Liver (tissue), 9 donors: Measurements from ENCODE around the gene GALNT1. TPM values are rescaled to one million over a fixed set of nuclear protein-coding genes. Genes with fewer than 3 reads are reported as not detected.

Experiments
- DNase-seq: peaks from one replicate; pipeline ENCODE4 v3.0.0-alpha.2; 2017; ENCODE audit warnings: low spot score
- H3K27ac ChIP-seq, 2 donors: one replicate each; pipeline ENCODE4 v1.7.0; 2013; ENCODE audit warnings: inconsistent platforms in 2 of 2, low read length in 2 of 2, control low read depth in 1 of 2, low read depth in 1 of 2, mild to moderate bottlenecking in 1 of 2
- H3K27me3 ChIP-seq, 4 donors: one replicate each; pipeline versions ENCODE4 v1.6.1 to v1.7.0; 2013; ENCODE audit warnings: low read length in 3 of 4, inconsistent platforms in 1 of 4, mild to moderate bottlenecking in 1 of 4, moderate library complexity in 1 of 4; ENCODE audit not compliant: control insufficient read depth in 4 of 4, insufficient read depth in 4 of 4
- H3K36me3 ChIP-seq, 4 donors: one replicate each; pipeline versions ENCODE4 v1.6.1 to v1.7.0; 2013; ENCODE audit warnings: low read length in 3 of 4, mild to moderate bottlenecking in 3 of 4, low read depth in 1 of 4, moderate library complexity in 1 of 4; ENCODE audit not compliant: control insufficient read depth in 4 of 4, insufficient read depth in 3 of 4
- H3K4me1 ChIP-seq, 4 donors: one replicate each; pipeline versions ENCODE4 v1.6.1 to v1.7.0; 2013; ENCODE audit warnings: low read length in 3 of 4, mild to moderate bottlenecking in 3 of 4, moderate library complexity in 1 of 4; ENCODE audit not compliant: control insufficient read depth in 4 of 4, insufficient read depth in 4 of 4
- H3K4me3 ChIP-seq, 3 donors: one replicate each; pipeline versions ENCODE4 v1.6.1 to v1.7.0; 2013; ENCODE audit warnings: low read length in 3 of 3, control low read depth in 1 of 3, low read depth in 1 of 3, mild to moderate bottlenecking in 1 of 3
- H3K9ac ChIP-seq, 2 donors: one replicate each; pipeline ENCODE4 v1.7.0; 2013; ENCODE audit warnings: low read length in 2 of 2, mild to moderate bottlenecking in 2 of 2, moderate library complexity in 2 of 2, control low read depth in 1 of 2, low read depth in 1 of 2
- H3K9me3 ChIP-seq, 4 donors: one replicate each; pipeline versions ENCODE4 v1.6.1 to v1.7.0; 2013; ENCODE audit warnings: low read length in 3 of 4; ENCODE audit not compliant: control insufficient read depth in 4 of 4
- EGR1 ChIP-seq, 2 donors: IDR thresholded peaks; 2 replicates each; pipeline ENCODE4 v1.6.1; 2016 to 2018; ENCODE audit warnings: antibody characterized with exemption in 2 of 2, low read depth in 2 of 2
- FOXA1 ChIP-seq: IDR thresholded peaks from 2 replicates; pipeline ENCODE4 v1.6.1; 2016; ENCODE audit warnings: antibody characterized with exemption
- FOXA2 ChIP-seq: IDR thresholded peaks from 2 replicates; pipeline ENCODE4 v1.6.1; 2016; ENCODE audit warnings: antibody characterized with exemption
- GABPA ChIP-seq, 2 donors: IDR thresholded peaks in 1 of 2; conservative IDR thresholded peaks in 1 of 2; 2 replicates each; pipeline ENCODE4 v1.6.1; 2016; ENCODE audit warnings: antibody characterized with exemption in 2 of 2, mild to moderate bottlenecking in 1 of 2, moderate library complexity in 1 of 2
- HNF4A ChIP-seq, 2 donors: conservative IDR thresholded peaks; 2 replicates each; pipeline ENCODE4 v1.6.1; 2016; ENCODE audit warnings: antibody characterized with exemption in 2 of 2, mild to moderate bottlenecking in 2 of 2
- NR2F2 ChIP-seq: IDR thresholded peaks from 2 replicates; pipeline ENCODE4 v1.6.1; 2016; ENCODE audit warnings: antibody characterized with exemption
- RAD21 ChIP-seq, 2 donors: IDR thresholded peaks; 2 replicates each; pipeline ENCODE4 v1.6.1; 2016; ENCODE audit warnings: antibody characterized with exemption in 2 of 2, mild to moderate bottlenecking in 2 of 2
- SP1 ChIP-seq: IDR thresholded peaks from 2 replicates; pipeline ENCODE4 v1.6.1; 2018; ENCODE audit warnings: antibody characterized with exemption, mild to moderate bottlenecking
- YY1 ChIP-seq: IDR thresholded peaks from 2 replicates; pipeline ENCODE4 v1.6.1; 2016; ENCODE audit warnings: antibody characterized with exemption, mild to moderate bottlenecking
- WGBS: extraction: QIAGEN DNeasy Blood & Tissue Kit; methylation state at CpG from one replicate; pipeline ENCODE4 v1.1.7; 2013; 5-methylcytosine and 5-hydroxymethylcytosine counted together
- polyA plus RNA-seq, 2 donors: library from polyadenylated mRNA; stranded (reverse) in 1 of 2; unstranded in 1 of 2; fragments of 200-250 nt in 1 of 2; fragments of >200 nt in 1 of 2; fragmentation: Nextera tagmentation in 1 of 2; extraction: Ambion mirVana in 1 of 2; gene quantifications; one replicate each; pipeline versions ENCODE4 v1.2.1 to v1.2.3, GENCODE V29; 2013 to 2015
- total RNA-seq, 2 donors: library from RNA; depleted of rRNA; stranded (reverse); fragments of >200 nt; gene quantifications; one replicate each; pipeline ENCODE4 v1.2.3, GENCODE V29; 2014
- TF ChIP-seq, protein P1 (sequence below): IDR thresholded peaks from 2 replicates; pipeline ENCODE4 v1.6.1; 2016; ENCODE audit warnings: antibody characterized with exemption
- TF ChIP-seq, protein P2 (sequence below): IDR thresholded peaks from 2 replicates; pipeline ENCODE4 v1.6.1; 2016; ENCODE audit warnings: antibody characterized with exemption
- TF ChIP-seq, protein P3 (sequence below): fragments of 150-350 bp; IDR thresholded peaks from 2 replicates; pipeline ENCODE4 v1.5.1; 2017; ENCODE audit warnings: improper control_type of control experiment, low read depth, low read length; ENCODE audit not compliant: missing input control
- TF ChIP-seq, protein P4 (sequence below): IDR thresholded peaks from 2 replicates; pipeline ENCODE4 v1.6.1; 2016; ENCODE audit warnings: antibody characterized with exemption, mild to moderate bottlenecking
- donor health status: healthy.
- donor health status: healthy.
- donor health status: healthy.
- donor health status: healthy.
- donor health status: healthy.

GALNT1 gene
- total and polyA plus RNA-seq, 4 donors = 13.9 to 42.2 (median 26.5) TPM

GRCh38 chr18:35619941-35620340 lies 38.4 kb downstream of the GALNT1 start:
- Histone ChIP-seq H3K27me3 (no peaks in the 10 kb centered on the region), H3K4me1 (no peaks in the 10 kb centered on the region), H3K36me3 (no peaks in the 10 kb centered on the region), H3K4me3 (no peak overlapping the region), H3K9ac (no peak overlapping the region), H3K9me3 (no peaks in the 10 kb centered on the region), H3K27ac (no peak overlapping the region)
- no peak for DNase-seq
- WGBS = 68% methylated on average over 4 of the region's 4 CpGs
- TF ChIP-seq, protein P1, sequence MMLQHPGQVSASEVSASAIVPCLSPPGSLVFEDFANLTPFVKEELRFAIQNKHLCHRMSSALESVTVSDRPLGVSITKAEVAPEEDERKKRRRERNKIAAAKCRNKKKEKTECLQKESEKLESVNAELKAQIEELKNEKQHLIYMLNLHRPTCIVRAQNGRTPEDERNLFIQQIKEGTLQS = no peak
- TF ChIP-seq SP1 (no peak), GABPA (IDR thresholded peaks at IDR 0.05 in 1 of 2, conservative IDR thresholded peaks at IDR 0.05 in 1 of 2) (no peak), YY1 (no peak), RAD21 (IDR thresholded peaks at IDR 0.05) (no peak), HNF4A (conservative IDR thresholded peaks at IDR 0.05) (no peak), NR2F2 (no peak)
- TF ChIP-seq, protein P2, sequence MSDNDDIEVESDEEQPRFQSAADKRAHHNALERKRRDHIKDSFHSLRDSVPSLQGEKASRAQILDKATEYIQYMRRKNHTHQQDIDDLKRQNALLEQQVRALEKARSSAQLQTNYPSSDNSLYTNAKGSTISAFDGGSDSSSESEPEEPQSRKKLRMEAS = no peak
- TF ChIP-seq, protein P3, sequence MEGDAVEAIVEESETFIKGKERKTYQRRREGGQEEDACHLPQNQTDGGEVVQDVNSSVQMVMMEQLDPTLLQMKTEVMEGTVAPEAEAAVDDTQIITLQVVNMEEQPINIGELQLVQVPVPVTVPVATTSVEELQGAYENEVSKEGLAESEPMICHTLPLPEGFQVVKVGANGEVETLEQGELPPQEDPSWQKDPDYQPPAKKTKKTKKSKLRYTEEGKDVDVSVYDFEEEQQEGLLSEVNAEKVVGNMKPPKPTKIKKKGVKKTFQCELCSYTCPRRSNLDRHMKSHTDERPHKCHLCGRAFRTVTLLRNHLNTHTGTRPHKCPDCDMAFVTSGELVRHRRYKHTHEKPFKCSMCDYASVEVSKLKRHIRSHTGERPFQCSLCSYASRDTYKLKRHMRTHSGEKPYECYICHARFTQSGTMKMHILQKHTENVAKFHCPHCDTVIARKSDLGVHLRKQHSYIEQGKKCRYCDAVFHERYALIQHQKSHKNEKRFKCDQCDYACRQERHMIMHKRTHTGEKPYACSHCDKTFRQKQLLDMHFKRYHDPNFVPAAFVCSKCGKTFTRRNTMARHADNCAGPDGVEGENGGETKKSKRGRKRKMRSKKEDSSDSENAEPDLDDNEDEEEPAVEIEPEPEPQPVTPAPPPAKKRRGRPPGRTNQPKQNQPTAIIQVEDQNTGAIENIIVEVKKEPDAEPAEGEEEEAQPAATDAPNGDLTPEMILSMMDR = no peak

GRCh38 chr18:35620765-35621164 lies 39.2 kb downstream of the GALNT1 start:
- Histone ChIP-seq H3K27ac (no peak overlapping the region), H3K27me3 (no peaks in the 10 kb centered on the region), H3K4me3 (no peak overlapping the region), H3K36me3 (no peaks in the 10 kb centered on the region), H3K9ac (no peak overlapping the region), H3K9me3 (peaks cover 0 to under 1% (median 0%) of the 10 kb centered on the region in 4 donors), H3K4me1 (no peaks in the 10 kb centered on the region)
- TF ChIP-seq, protein P1 = no peak
- TF ChIP-seq FOXA1 (no peak), YY1 (no peak), GABPA (IDR thresholded peaks at IDR 0.05 in 1 of 2, conservative IDR thresholded peaks at IDR 0.05 in 1 of 2) (no peak), FOXA2 (no peak), EGR1 (IDR thresholded peaks at IDR 0.05; ENCODE audit: low read depth in 2 of 2) (no peak)
- TF ChIP-seq, protein P4, sequence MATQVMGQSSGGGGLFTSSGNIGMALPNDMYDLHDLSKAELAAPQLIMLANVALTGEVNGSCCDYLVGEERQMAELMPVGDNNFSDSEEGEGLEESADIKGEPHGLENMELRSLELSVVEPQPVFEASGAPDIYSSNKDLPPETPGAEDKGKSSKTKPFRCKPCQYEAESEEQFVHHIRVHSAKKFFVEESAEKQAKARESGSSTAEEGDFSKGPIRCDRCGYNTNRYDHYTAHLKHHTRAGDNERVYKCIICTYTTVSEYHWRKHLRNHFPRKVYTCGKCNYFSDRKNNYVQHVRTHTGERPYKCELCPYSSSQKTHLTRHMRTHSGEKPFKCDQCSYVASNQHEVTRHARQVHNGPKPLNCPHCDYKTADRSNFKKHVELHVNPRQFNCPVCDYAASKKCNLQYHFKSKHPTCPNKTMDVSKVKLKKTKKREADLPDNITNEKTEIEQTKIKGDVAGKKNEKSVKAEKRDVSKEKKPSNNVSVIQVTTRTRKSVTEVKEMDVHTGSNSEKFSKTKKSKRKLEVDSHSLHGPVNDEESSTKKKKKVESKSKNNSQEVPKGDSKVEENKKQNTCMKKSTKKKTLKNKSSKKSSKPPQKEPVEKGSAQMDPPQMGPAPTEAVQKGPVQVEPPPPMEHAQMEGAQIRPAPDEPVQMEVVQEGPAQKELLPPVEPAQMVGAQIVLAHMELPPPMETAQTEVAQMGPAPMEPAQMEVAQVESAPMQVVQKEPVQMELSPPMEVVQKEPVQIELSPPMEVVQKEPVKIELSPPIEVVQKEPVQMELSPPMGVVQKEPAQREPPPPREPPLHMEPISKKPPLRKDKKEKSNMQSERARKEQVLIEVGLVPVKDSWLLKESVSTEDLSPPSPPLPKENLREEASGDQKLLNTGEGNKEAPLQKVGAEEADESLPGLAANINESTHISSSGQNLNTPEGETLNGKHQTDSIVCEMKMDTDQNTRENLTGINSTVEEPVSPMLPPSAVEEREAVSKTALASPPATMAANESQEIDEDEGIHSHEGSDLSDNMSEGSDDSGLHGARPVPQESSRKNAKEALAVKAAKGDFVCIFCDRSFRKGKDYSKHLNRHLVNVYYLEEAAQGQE = no peak
- TF ChIP-seq, protein P2 = no peak
- WGBS = 76% methylated on average over 3 of the region's 3 CpGs
- DNase-seq = no peak
